M059J (cell line): ENCODE results near the gene SEMA4D. TPM values are rescaled to one million over a fixed set of nuclear protein-coding genes. Genes with fewer than 3 reads are reported as not detected.

Experiments used
- DNase-seq: peaks from one replicate; pipeline ENCODE4 v3.0.0-alpha.2; 2012; ENCODE audit warnings: low read depth
- total RNA-seq: library from RNA; depleted of rRNA; stranded (reverse); fragments of >200 nt; shearing (Covaris generic); gene quantifications from 2 replicates; pipeline ENCODE4 v1.2.3, GENCODE V29; 2014

SEMA4D gene
- total RNA-seq, 1 experiment from 2014 or later = 14.3 TPM

DNA sequence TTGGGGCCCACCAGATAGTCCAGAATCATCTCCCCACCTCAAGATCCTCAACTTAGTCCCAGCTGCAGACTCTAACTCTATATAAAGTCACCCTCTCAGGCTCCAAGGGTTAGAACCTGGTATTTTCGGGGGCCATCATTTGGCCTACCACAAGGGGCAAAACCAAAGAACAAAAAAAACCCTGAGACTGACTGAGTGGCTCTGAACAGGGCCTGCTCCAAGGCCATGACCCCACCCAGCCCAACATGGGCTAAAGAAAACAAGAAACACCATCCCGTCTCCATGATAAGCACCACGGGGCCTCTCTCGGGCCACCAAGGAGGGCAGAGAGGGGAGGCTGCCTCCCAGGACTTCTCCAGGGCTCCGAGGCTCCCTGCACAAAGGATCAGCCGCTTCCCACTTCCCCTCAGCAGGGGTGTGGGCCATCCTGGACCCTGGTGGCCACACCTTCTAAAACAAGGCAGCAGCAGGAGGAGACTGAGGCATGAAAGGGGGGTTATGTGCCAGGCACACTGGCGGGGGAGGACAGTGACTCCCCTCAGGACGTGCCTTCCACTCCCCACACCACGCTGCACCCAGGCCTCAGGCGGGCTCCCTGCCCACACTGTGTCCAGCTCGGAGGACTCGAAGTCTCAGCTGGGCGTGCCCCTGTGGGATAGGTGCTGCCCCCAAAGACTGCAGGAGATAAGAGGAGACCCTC, 51.5 kb downstream of the SEMA4D start:
- DNase-seq = no peak

DNA sequence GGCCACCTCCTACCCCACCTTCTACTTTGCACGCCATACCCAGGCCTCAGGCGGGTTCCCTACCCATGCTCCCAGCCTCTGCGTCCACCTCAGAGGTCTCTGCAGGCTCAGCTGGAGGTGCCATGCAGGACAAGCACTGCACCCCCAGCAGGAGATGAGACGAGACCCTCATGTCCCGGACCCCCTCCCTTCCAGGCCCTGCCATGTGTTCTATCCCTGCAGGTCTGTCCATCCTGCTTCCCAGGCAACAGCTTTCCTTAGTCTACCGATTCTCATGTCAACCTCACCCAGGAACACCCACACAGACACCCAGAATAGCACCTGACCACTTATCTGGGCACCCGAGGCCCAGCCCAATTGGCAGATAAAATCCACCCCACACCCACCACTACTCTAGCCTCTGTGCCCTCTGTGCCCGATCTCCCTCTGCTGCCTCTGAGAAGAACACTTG, 52.1 kb downstream of the SEMA4D start:
- DNase-seq = no peak

- DNase-seq = no peak
These were observed 52.8 kb downstream of the SEMA4D start for GRCh38 chr9:89444925-89445765.

GRCh38 chr9:89444274-89444673, 53.6 kb downstream of the SEMA4D start:
- DNase-seq = no peak

GRCh38 chr9:89442981-89443814, 54.7 kb downstream of the SEMA4D start:
- DNase-seq = peak; percentile 71

- peak; percentile 31 for DNase-seq
These were observed 55.4 kb downstream of the SEMA4D start for GRCh38 chr9:89442501-89442978.

- no peak for DNase-seq
These were observed 55.9 kb downstream of the SEMA4D start for GRCh38 chr9:89441986-89442385.

DNA sequence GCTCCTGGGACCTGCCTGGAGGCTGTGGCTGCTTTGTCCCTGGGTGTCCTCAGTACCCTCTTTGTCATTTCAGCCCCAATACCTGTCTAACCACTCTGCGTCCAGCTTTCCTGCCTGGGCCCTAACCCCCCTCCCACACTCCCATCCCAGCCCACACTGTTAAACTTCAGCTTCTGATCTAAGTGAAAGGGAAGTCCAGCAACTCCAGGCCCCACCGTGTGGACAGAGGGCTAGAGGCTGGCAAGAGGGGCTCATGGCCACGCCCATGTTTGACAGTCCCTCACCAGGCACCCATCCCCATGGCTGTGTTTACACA, 56.3 kb downstream of the SEMA4D start:
- DNase-seq = no peak

DNA sequence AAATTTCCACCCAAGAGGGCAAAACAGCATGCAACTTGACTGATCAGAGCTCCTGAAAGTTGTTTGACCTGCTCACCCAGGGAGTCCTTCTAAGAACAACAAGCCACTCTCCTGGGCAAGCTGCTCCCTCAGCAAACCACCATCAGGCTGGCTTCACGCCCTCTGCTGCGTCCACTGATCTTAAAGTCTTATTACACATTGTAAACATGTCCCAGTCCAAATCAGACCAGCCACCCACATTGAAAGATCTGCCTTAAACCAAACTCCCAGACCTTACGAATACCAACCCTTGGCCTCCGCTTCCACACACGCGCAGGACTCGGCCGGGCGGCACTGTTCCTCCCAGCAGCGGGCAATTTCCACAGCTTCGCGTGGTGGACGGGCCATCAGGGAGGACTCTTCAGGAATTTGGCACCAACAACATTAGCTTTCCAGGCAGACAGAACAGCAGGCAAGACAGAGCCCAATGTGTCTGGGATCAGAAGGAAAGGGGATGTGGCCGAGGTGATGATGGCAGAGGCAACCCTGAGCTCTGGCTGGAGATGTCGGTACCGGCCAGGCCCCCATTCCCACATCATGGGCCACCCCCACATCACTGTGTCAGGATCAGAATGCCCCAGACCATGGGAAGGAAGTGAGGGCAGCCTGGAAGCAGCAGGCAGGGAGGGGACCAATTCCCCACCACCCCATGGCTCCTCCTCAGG, 56.8 kb downstream of the SEMA4D start:
- no peak for DNase-seq

GRCh38 chr9:89440548-89440947, 57.4 kb downstream of the SEMA4D start:
- no peak for DNase-seq

GRCh38 chr9:89440046-89440445, 57.9 kb downstream of the SEMA4D start:
- DNase-seq = no peak

DNA sequence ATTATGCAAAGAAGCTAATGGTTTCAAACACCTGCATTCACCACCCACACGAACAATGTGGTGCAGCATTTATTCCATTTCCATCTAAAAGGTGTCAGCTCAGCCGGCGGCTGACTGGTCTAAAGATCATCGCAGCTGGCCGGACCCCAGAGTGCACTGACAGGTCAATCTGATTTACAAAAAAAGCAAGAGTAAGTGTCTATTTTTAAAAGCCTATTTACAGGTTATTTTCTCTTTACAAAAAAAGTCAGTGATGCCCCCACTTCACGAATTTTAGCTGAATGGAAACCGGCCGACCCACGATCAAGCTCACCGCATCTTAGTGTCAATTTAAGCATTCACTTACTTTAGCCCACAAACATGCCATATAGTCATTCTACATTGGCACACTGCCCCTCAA, 58.3 kb downstream of the SEMA4D start:
- DNase-seq = no peak

GRCh38 chr9:89438194-89438593, 59.7 kb downstream of the SEMA4D start:
- DNase-seq = no peak

DNA sequence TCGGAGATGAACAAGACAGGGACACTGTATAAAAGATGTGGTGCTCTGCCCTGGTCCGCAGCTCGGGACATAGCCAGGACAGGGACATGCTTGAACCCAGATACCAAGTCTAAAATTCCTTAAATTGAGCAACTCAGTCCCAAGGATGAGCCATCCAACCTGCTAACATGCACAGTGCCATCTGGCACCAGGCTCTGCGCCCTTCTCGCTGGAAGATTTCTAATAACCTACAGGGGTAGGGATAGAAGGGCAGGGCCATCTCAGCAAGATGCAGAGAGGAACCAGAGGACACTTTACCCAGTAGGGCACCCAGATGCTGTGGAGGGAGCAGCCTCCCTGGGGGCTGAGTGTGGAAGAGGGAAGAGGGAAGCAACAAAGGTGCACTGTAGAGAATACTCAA, 60.1 kb downstream of the SEMA4D start:
- no peak for DNase-seq

GRCh38 chr9:89436963-89437625, 60.8 kb downstream of the SEMA4D start:
- no peak for DNase-seq

DNA sequence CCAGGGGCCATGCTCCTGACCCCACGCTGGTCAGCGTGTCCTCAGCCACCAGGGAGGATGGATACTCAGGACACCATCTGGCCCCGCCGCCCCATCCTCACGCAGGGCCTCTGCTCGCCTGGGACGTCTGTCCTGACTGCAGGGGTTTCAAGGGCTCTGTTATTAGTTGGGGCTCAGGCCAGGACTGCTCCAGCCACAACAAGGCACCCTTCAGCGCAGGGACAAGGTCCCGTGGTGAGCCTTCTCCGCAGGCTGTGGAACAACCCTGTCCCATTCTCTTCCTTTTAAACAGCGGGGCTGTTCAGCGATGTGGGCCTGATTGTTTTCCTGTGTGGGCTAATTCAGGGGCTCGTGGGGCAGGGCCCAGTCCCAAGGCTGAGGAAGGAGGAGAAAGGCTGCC, 61.6 kb downstream of the SEMA4D start:
- no peak for DNase-seq

DNA sequence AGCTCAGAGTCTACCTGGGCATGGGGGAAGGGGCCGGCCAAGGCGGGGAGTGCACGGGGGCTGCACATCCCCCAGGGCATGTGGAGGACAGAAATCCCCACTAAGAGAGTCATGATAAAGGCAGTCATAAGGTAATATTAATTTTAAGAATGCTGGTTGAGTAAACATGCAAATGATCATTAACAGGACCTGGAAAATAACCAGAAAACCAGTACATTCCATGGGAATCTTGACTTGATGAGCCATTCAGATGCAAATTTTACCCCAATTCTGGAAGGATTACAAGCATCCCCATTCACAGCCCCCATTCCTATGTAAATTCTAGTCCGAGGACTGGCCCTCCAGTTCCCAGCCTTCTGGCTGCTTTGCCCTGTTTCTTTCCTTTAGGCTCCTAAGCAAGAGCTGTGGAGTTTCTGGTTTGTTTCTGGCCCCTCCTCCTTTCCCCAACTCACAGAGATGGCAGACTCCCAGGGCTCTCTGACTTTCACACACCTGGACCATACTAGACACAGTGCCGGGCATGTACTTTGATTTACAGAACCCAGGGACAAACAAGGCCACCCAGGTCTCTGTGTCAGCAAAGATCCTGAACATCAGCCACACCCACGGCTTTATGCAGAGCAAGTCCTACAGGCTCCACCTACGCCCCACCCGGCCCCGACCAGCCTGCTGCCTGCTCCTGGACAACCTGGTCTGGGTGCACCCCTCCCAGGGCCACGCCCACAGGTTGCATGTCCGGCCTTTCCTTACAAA, 62.7 kb downstream of the SEMA4D start:
- DNase-seq = no peak

DNA sequence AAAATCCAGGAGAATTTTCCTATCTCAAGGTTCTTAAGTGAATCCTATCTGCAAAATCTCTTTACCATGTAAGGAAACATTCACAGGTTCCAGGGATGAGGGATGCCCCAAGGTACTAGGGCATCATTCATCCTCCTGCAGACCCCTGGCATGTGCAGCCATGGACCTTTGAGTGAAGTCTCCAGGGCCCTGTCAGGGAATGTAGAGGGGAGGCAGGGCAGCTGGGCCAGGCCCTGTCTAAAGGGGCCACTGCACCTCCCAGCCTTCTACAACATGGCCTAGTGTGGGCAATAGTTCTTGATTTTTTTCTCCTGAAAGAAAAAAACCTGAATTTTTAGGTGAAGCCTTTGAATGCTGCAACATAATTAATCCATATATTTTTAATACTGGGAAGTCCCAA, 63.3 kb downstream of the SEMA4D start:
- no peak for DNase-seq

- DNase-seq = peak; percentile 89
These were observed 64.1 kb downstream of the SEMA4D start for GRCh38 chr9:89433826-89434225.

DNA sequence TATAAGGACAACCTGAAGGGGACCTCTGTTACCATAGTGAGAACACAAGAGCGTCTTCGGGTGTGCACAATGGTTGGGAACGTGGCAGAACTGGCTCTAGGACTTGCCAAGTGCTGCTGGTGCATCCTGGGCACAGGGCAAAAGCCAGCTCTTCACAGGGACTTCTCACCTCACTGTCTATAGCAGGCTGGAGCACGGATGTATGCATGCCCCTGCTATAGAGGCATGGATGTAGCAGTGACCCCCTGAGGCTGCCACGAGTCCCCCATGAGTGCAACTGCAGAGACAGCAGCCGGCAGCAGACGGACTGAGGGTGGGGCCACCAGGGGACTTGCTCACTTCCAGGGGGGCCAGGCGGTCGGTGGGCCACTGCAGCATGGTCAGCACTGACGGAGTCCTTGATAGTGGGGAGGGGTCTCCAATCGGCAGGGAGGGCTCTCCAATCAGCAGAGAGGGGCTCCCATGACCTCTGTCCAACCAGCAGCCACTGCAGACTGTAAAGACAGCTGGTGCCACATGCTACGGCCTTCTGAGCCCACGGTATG, 64.9 kb downstream of the SEMA4D start:
- DNase-seq = no peak
